Heart left ventricle (tissue), 13 donors: Measurements from ENCODE around the gene LIPC.

Experiments used
- POLR2A ChIP-seq, 2 donors: fragments of 450-650 bp; IDR thresholded peaks; one replicate each; pipeline ENCODE4 v1.6.1; 2017; ENCODE audit warnings: antibody characterized with exemption in 2 of 2, mild to moderate bottlenecking in 2 of 2, moderate library complexity in 2 of 2
- TF ChIP-seq, protein P1 (sequence below), 12 donors: fragments of 200-600 bp; sonication (generic) in 4 of 12; IDR thresholded peaks; one replicate each; pipeline versions ENCODE4 v1.5.0 to v1.8.0; 2018 to 2022; ENCODE audit warnings: antibody characterized with exemption in 12 of 12, mild to moderate bottlenecking in 5 of 12
- donor health status: ischemic (EF 13 %, LVEDD 7.1; RV severe dilation, severe dysfunction).
- donor health status: DM: no; HTN: yes; CAD: no.
- donor health status: DM: no; HTN: no; CAD: no.
- donor health status: ischemic (EF 25% LVEDD 6.9; RV normal size, moderate dysfunction).
- donor health status: ischemic (EF 25% LVEDD 5.7; RV mildly dilated, moderate dysfunction).
- donor health status: ischemic (EF 35%, LVEDD 5.7; RV mildly dilated, moderate dysfunction).
- donor health status: nonischemic (EF 11% LVEDD 7.7; RV severe dilation, severe dysfunction).
- donor health status: DM: yes; HTN: yes; CAD: no.
- donor health status: PGD.
- donor health status: ischemic (EF 29% LVEDD 5.4; RV normal size, mild dysfunction).
- donor health status: nonischemic (EF 23%, LVEDD 6.1; RV moderate dilation, normal function).

- TF ChIP-seq, protein P1, sequence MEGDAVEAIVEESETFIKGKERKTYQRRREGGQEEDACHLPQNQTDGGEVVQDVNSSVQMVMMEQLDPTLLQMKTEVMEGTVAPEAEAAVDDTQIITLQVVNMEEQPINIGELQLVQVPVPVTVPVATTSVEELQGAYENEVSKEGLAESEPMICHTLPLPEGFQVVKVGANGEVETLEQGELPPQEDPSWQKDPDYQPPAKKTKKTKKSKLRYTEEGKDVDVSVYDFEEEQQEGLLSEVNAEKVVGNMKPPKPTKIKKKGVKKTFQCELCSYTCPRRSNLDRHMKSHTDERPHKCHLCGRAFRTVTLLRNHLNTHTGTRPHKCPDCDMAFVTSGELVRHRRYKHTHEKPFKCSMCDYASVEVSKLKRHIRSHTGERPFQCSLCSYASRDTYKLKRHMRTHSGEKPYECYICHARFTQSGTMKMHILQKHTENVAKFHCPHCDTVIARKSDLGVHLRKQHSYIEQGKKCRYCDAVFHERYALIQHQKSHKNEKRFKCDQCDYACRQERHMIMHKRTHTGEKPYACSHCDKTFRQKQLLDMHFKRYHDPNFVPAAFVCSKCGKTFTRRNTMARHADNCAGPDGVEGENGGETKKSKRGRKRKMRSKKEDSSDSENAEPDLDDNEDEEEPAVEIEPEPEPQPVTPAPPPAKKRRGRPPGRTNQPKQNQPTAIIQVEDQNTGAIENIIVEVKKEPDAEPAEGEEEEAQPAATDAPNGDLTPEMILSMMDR (IDR thresholded peaks at IDR 0.05), result no peak
- TF ChIP-seq POLR2A (IDR thresholded peaks at IDR 0.05), result no peak
These were observed at the start of gene LIPC for GRCh38 chr15:58431221-58432149.
